Activated T-cell treated with anti-CD3 and anti-CD28 coated beads for 1 hour (primary cell): ENCODE data around the gene CFAP77.
A peak's percentile ranks its signal among the peaks of the same experiment; 100 is the strongest.
"Not testable (repeated sequence)": the region's sequence is repeated elsewhere in the genome, so short reads cannot be mapped to it uniquely, and the experiment has no call there.

Experiments
- DNase-seq: peaks from one replicate; pipeline ENCODE4 v3.0.0-alpha.2; 2020; ENCODE audit warnings: low read depth

The CFAP77 gene

DNA sequence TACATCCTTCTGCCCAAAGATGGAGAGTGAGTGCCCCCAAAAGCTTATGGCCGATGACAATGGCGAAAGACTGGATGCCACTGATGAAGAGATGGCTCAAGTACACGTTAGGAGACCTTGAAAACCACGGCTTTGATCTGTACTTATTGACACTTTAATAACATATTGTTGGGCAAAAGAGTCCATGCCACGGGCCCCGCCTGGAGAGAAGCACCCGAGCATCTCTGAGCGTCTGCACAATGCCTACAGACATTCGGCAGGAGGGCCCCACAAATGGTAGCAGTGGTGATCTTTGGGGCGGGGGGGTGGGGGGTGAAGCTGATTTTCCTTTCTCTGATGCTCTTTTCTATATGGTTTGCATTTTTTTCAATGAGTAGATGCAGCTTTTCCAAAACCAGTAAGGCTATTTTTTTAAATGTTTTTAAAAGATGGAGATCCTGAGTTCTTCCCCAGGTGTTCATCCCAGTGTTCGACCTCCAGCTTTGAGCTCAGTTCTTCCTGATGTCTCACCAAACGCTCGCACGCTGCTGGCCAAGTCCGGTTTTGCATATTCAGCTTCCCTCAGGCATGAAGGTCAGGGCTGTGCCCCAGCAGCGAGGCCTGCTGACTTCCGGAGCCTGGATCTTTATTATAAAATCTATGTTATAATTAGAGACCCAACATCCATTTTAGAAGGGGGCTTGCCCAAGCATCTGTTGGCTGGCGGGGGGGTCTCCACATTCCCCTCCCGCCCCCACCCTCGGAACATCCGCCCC is 138.1 kb downstream of the CFAP77 start:
- no peak for DNase-seq

DNA sequence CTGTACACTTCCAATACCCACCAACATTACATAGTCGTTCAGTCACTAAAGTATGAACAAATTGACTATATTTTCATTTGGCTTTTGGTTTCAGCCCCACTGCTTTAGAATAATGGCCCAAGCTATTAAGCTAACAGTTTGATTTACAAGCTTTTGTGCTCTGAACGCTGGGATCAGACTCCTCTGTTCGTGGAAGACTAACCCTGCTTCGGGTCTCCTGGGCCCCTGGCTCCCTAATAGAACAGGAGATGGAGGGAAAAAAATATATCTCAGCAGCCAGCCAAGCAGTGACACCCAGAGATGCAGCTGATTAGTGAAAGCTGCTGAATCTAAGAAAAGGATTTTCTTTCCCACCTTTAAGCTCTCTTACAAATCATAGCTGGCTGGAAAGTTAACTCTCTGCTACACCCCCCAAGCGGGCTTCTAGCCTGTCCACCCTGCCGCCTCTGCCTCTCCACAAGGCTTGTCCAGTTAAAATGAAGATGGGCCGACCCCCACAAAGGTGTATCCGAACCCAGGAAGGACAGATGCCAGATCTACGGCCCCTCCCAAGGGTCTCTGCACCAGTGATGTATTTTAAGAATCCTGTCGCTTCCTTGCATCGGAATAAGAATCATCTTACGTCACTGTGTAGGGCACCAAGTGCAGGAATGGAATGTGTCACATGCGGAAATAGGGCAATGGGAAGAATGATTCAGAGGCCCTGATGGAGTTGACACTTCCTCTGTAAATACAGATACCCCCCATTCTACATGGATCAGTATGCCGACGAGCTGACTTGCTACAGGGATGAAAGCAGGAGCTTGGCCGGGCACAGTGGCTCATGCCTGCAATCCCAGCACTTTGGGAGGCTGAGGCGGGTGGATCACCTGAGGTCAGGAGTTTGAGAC is 139.0 kb downstream of the CFAP77 start:
- no peak for DNase-seq

GRCh38 chr9:132551556-132551955 is 141.5 kb downstream of the CFAP77 start:
- DNase-seq: no peak

DNA sequence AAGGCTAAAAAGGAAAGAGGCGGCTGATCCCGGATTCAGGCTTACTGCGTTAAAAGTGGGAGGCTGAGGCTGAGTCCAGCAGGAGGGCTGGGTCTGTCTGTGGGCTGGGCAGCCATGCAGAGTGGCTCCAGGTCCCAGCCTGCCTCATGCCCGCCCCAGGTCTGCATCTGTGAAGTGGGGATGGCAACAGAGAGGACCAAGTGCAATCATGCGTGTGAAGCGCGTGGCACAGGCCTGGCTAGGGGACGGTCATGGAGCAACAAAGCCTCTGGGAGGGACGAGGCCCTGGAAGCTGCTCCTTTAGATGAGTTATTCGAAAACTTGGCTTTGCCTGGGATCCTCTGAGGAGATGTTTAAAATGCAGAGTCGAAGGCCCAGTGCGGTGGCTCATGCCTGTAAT is 142.0 kb downstream of the CFAP77 start:
- no peak for DNase-seq

GRCh38 chr9:132554755-132555154 is 144.7 kb downstream of the CFAP77 start:
- DNase-seq: no peak

- DNase-seq: no peak
These were observed 145.5 kb downstream of the CFAP77 start for GRCh38 chr9:132555528-132555927.

GRCh38 chr9:132556235-132556634 is 146.2 kb downstream of the CFAP77 start:
- no peak for DNase-seq

- DNase-seq: no peak
These were observed 146.7 kb downstream of the CFAP77 start for GRCh38 chr9:132556714-132557113.

DNA sequence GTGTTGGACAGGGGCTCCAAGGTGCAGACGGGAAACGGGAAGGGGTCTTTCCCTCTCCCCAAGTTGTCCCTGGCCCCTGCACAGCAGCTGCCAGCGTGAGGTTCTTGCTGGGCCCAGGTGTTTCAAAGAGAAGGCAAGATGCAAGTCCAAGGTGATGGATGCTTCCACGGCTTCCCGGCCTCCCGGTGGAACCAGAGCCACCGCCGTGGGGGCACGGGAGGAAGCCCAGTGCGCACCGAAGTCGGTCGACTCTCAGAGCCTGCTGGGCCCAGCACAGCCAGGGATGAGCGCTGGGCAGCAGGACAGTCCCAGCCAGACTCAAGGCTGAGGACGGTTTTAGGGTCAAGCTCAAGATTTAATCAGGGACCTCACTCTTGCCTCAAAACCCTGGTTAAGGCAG is 147.1 kb downstream of the CFAP77 start:
- DNase-seq: no peak

DNA sequence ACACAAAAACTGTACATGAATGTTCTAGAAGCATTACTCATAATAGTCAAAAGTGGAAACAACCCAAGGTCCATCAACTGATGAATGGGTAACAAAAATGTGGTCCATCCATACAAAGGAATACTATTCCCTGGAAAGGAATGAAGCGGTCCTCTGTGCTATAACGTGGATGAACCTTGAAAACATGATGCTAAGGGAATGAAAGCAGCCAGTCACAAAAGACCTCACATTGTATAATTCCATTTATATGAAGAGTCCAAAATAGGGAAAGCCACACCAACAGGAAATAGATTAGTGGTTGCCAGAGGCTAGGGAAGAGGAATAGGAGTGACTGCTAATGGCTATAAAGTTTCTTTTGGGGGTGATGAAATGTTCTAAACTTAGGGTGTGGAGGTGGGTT is 149.7 kb downstream of the CFAP77 start:
- no peak for DNase-seq

- no peak for DNase-seq
These were observed 150.7 kb downstream of the CFAP77 start for GRCh38 chr9:132560616-132561202.

DNA sequence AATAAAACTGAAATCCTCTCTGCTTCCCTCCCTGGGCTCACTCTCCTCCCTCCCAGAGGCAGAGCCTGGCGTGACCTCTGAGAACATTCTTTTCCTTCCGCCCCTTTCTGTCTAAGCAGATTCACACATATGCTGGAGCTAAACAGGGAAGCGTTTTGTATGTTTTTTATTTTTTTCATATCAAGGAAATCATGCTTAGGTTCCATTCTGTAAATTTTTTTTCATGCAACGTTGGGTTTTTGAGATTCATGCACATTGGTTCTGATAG is 152.2 kb downstream of the CFAP77 start:
- no peak for DNase-seq

DNA sequence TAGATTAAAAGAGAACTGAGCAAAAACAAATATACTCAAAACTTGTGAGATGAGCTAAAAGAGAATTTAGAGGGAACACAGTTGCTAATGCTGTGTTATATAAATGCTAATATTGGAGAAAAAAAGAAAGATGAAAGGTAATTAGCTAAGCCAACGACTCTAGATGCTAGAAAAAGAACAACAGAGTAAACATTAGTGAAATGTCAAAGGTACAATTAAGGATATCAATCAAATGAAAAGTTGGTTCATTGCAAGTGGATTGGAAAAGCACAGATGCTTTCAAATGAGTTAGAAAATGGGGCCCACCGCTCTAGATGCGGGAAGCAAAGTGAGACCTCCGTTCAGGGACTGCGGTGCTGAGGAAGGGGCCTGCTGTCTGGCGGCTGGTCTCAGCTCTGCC is 154.5 kb downstream of the CFAP77 start:
- DNase-seq: no peak

DNA sequence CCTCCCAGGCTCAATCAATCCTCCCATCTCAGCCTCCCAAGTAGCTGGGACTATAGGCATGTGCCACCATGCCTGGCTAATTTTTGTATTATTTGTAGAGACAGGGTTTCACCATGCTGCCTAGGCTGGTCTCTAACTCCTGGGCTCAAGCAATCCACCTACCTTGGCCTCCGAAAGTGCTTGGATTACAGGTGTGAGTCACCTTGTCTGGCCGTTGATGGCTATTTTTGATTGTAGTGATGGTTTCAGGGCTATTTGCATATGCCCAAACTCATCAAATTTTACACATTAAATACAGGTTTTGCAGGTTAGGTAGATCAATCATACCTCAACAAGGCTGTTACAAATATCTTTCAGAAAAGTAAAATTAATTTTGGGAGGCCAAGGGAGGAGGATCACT is 158.8 kb downstream of the CFAP77 start:
- DNase-seq: not testable (repeated sequence)

GRCh38 chr9:132571806-132572600 is 162.0 kb downstream of the CFAP77 start:
- no peak for DNase-seq

- no peak for DNase-seq
These were observed 162.9 kb downstream of the CFAP77 start for GRCh38 chr9:132572921-132573320.

DNA sequence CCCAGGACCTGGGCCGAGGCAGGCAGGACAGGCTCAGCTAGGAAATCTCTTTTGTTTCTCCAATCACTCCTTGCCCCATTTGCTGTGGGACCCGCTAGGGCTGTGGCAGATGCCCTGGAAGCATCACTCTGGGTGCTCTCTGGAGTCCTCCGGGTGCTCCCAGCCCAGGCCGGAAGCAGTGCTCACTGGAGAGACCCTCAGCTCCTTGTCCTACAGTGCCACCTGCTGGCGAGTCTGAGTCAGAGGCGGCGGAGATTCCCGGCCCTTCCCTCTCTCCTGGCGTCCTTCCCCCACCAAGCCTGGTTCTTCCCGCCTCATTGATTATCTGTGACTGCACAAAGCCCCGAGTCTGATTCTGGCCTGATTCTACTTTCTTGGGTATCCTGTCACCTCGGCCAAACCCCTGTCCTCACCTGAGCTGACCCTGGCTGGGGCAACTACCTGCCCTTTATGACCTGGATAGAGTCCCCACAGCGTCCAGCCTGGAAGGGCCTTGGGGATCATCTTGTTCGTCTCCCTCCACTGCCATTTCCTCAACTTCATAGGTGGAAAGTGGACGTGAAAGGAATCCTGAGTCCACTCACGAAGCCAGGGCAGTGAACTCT is 165.1 kb downstream of the CFAP77 start:
- DNase-seq: peak; percentile 7

DNA sequence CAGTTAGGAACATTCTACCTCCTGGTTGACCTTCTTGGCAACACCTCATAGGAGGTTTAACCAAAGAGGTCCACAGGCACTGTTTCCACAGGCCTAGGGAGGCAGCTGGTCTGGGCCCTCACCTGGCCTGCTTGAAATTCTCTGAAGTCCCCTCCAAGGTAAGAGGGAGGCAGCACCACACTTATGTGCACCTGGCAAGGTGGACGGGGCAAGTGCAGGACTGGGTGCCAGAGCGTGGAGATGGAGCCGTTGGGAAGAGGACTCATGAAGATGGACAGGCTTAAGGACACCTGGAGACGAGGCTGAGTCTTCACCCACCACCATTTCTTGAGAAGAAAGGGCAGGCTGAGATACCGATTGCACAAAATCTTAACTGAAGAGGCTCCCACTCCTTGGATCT is 165.8 kb downstream of the CFAP77 start:
- no peak for DNase-seq

DNA sequence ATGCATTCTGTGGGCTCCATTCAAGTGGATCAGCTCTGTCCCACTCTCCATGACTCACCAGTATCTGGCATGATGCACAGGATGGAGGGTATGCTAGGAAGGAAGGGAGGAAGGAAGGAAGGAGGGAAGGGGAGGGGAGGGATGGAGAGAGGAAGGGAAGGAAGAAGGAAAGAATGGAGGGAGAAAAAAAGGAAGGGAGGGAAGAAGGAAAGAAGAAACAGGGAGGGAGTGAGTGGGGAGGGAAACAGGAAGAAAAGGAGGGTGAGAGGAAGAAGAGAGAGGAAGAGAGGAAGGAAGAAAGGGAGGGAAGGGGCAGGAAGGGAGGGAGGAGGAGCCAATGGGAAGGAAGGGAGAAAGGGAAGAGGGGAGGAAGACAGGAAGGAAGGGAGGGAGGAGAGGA is 167.1 kb downstream of the CFAP77 start:
- no peak for DNase-seq

DNA sequence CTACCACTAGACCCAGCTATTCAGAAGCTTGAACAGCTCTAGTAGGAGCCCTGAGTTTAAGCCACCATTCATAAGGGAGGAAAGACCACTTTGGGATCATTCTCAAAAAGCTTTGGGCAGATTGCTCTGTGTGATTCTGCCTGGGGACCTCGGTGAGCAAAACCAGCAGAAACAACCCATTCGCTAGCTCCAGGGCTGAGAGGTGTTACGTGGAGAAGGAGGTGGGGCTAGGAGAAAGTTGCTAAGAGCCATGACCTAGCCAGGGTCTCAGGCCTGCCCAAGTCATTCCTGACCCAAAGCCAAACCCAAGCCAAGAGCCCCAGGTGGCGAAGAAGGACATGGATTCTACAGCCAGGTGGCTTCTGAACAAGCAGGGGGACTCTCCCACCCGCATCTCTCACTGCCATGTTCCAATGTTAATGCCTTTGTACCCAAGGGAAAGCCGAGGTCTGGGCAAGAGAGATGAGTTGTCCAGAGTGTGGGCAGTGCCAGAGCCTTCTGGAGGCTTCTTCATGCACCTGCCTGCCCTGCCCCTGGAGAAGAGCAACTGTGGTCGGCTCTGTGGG is 168.4 kb downstream of the CFAP77 start:
- no peak for DNase-seq

- no peak for DNase-seq
These were observed 169.4 kb downstream of the CFAP77 start for GRCh38 chr9:132579427-132579798.
